GM19452 (cell line): ENCODE data around the gene TWIST1.

Source experiments
- ATAC-seq: cut with Tn5 transposase; IDR thresholded peaks from one replicate; pipeline ENCODE4 v1.9.1; 2021; ENCODE audit not compliant: unreplicated experiment

TWIST1 gene

DNA sequence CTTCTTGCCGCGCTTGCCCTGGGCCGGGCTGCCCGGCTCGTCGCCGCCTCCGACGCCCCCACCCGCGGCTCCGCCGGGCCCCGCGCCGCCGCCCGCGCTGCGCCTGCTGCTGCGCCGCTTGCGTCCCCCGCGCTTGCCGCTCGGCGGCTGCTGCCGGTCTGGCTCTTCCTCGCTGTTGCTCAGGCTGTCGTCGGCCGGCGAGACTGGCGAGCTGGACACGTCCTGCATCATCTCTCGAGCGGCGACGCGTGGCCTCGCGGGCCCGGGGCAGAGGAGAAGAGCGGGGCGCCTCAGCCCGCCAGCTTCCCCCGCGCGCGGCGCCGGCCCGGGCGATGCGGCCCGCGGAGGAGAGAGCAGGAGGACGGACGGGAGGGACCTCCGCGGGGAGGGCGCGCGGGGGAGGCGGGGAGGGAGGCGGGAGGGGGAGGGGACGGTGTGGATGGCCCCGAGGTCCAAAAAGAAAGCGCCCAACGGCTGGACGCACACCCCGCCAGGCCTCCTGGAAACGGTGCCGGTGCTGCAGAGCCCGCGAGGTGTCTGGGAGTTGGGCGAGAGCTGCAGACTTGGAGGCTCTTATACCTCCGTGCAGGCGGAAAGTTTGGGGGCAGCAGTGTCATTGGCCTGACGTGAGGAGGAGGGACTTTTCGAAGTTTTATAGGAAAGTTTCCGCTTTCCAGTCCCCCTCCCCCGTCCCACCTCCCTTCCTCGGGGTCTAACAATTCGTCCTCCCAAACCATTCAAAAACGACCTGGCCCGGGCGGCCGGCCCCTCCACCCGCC lies at the start of gene TWIST1:
Gene TWIST1, minus strand, starts transcription at position 546 of the 779 bp plus-strand sequence. Its CDS starts 315 bp downstream, at position 231.
- ATAC-seq: no peak

GRCh38 chr7:19161671-19162070 lies 44.2 kb upstream of the TWIST1 start:
- ATAC-seq: no peak

- no peak for ATAC-seq
Observed at GRCh38 chr7:19146699-19147098, 29.3 kb upstream of the TWIST1 start.

GRCh38 chr7:19145434-19146115 lies 28.1 kb upstream of the TWIST1 start:
- no peak for ATAC-seq

DNA sequence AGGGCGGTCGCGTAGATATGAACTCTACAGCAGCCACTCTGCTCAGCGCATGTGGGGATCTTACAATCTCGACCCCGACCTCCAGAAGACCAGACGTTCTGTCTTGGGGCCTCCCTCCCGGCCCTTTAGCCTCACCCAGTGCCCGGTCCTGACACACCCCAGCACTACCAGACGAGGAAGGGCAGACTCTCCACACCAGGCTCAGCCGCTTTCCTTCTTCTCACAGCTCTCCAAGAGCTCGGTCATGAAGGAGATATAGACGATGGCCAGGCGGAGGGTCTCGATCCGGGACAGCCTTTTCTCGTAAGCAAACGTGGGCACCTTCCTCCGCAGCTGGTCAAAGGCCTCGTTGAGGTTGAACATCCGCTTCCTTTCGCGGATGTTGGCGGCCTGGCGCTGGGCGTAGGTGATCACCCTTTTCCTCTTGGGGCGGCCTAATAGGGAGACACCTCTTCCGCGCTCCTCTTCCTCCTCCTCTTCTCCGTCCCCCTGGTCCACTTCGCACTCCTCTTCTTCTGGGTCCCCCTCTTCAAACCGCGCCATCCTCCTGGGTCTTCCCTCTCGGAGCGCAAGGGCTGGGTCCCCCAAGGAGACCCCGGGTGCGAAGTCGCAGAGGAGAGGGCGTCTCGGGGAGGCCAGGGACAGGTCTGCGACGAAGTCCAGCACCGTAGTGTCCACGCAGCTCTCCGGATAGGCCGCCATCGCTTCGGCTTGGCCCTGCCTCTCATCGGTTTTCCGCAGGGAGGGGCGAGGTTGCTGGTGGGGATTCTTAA lies 27.4 kb upstream of the TWIST1 start, which contains the start of gene FERD3L:
Gene FERD3L, minus strand, starts transcription at position 761 of the 773 bp plus-strand sequence. Its CDS starts 59 bp downstream, at position 702.
- ATAC-seq: no peak

DNA sequence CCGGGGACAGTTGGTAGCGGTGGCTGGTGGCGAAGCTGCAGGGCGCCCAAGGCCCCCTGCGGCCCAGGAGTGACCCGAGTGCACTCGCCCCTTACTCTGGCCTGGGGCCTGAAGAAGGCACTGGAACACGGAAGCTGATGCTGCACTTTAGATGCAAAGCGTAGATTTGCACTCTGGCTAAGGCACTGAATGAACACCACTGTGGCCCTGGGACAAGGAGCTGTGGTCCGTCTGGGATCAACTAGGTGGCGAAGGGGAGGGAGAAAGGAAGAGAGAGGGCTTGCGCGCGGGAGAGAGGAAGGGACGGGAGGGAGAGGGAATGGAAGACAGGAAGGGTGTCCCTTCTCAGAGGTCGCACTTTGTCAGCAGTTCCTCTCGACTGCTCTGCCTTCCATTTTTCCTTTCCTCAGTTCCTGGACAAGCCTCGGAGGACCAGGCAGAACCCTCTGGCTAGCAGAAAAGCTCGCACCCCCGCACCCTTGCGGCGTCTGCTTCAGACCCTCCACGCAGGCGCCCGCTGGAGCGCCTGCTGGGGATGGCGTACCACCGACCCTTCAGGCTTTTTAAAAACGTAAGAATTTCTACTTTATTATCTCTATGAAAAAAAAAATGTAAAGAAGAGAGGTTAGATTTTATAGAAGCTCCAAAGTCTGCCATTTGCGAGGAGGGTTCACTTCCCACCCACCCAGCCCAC lies 26.6 kb upstream of the TWIST1 start:
- ATAC-seq: no peak

- no peak for ATAC-seq
Observed at GRCh38 chr7:19139706-19140327, 22.4 kb upstream of the TWIST1 start.

GRCh38 chr7:19133886-19134285 lies 16.4 kb upstream of the TWIST1 start:
- ATAC-seq: no peak

DNA sequence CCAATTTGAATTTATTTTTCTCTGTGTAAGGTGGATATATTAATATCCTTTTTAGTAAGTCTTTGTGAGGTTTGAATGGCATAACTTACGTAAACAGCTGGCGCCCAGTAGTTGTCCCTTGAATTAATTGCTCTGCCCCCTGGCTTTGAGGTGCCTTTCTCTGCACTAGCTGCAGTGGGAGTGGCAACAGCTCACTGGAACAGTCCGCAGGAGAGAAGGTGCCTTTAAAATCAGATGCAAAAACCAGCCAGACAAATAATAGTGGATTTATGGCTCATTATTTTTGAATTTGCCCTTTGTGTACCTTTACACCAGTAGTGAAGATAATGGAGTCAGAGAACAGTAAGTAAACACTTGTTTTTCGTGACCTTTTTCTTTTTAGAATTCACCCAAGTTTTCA lies 16.0 kb upstream of the TWIST1 start:
- no peak for ATAC-seq

DNA sequence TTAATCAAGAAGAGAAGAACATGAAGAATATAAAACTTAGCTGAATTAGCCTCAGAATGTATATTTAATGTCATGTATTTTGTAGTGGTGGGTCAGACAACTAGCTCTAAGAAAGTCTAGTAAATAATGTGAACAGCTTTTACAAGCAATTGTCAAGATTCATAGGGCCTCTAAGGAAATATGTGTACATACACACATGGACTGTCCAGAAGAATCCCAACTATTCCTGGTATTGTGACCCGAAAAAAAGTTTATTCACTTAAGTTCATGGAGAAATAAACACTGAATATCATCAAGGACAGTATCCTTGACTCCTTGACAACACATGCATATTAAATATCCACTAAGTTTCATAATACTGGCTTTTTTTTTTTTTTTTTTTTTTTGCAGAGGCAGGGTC lies 11.4 kb upstream of the TWIST1 start:
- ATAC-seq: no peak

DNA sequence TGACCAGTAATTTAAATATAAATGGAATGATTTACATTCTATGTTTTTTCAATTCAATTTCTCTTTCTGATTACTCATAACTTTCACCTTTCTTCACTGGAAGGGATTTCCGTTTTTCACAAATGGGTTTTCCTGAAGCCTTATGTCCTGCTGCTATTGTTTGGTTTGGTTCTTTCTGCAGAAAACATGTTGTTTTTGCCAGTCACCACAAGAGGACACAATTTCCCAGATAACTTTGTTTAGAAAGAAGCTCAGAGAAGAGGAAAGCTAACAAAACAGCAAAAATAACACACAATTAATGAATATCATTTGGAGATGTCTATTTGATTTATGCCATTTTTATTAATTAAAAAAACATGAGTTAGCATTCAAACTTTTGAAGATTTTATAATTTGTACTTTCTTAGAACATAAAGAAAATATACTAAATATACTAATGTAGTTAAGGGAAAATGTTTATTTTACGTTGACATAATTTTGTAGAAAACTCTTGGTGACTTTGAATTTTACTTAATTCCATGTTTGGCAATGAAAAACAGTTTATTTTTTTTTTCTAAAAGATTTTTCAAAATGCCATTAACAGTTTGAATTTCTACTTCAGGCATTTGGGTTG lies 4.6 kb upstream of the TWIST1 start:
- no peak for ATAC-seq

DNA sequence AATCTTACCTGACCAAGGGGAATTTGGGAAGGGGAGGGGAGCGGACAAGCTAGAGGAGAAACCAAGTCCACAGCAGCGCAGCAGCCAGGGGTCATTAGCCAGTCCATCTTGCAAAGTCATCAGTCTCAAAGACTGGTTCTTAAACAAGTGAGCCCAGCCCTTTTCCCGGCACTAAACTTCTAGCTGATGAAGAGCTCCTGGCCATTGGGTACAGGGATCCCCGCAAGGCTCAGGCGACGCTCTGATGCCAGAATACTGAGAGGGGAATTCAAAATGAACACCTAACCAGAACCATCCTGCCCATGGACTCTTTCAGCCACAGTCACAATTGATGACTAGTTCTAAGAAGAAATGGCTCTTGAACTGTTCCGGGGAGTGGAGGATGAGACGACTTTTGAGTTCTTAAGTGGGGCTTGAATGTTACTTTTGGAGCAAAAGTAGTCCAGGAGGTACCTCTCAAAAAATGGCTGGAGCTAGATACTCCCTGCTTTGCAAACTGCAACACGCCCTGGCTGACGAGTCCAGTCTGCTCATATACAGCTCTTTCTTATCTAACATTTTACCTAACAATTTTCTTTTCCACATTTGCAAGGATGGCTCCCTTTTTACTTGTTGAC lies 2.5 kb upstream of the TWIST1 start:
- ATAC-seq: no peak

DNA sequence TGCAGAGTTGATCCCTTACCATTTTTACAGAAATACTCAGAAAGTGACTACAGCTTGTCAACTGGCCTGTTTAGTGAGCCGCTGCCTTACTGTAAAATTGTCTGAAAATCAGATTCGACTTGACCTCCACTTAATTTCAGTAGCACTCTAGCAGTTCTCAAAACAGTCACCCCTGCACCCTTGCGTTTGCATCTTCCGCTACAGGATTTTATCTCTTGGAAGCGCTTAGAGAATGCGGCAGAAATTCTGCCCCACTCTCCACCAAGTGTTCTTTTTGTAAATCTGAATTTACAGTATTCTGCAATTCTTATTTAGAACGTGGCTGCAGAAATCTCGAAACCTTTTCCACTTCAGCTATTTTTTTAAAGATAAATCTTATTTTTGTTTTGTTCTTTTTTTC lies 1.9 kb upstream of the TWIST1 start:
- no peak for ATAC-seq

GRCh38 chr7:19118636-19119371 lies 1.4 kb upstream of the TWIST1 start:
- ATAC-seq: no peak

DNA sequence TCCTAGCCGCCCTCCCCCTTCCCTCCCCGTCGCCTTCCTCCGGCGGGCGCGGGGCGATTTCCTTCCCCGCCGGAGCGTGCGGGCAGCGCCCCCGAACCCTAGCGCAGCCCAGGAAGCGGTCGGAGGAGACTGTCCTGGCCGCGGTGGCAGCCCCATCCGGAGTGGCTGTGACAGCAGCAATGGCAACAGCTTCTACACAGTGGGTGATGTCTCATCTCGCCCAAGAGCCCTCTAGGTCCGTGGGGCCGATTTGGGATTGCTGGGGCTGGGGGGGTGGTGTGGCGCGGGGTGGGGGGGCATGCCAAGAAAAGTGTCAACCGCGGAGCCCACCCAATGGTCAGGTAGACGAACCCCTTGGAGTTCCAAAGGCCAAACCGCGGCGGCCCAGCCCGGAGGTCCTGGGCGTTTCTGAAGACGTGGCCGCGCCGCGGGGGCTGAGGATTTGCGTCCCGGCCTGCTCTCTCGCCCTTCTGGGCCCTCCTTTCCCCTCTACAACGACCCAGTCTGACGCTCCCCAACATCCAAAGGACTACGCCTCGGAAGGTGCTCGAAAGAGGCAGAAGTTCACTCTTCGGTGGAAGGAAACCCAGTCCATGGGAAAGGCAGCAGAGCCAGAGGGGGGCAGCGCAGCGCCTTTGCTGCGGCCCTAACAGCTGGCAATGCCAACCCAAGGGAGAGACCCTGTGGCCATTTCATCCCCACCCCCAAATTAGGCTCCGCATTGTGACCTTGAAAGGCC lies 603 bp upstream of the TWIST1 start:
- ATAC-seq: no peak

- no peak for ATAC-seq
Observed at GRCh38 chr7:19116121-19117090, 1.0 kb downstream of the TWIST1 start.

GRCh38 chr7:19114551-19114855 lies 2.9 kb downstream of the TWIST1 start:
- no peak for ATAC-seq
